ENCODE results near the gene SLC7A4.

SLC7A4 gene

DNA sequence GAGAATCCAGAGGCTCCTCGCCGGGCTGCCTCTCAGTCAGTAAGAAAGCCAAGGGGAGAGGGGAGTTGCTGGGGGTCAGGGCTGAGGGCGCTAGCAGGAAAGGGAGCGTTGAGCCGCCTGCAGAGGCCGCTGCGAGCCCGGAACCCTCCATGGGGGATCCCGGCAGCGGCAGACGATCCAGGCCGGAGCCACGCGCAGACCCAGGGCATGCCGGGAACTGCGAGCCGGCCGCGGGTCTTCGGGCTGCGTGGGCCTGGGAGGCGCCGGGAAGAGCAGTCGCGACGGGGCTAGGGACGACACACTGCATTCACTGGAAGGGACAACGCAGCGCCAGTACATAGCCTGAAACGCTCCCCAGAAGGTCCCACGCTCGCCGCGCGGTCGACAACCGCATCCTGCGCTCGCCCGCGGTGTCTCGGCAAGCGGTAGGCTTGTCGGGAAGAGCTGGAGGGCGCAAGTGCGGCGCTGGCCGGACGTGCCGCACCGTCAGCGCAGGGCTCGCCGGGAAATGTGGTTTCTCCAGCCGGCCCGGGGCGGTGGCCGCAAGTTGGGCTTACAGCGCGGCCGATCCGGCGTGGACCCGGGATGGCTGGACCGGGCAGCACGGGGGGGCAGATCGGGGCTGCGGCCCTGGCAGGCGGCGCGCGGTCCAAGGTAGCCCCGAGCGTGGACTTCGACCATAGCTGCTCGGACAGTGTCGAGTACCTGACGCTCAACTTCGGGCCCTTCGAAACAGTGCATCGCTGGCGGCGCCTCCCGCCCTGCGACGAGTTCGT lies 50.4 kb downstream of the SLC7A4 start, which contains the start of gene LZTR1:
TSS of gene LZTR1 (plus strand) at position 511 of the 776 bp plus-strand sequence. CDS start at position 586, 75 bp downstream.
- peak; percentile 37 to 66 (median 60) for DNase-seq

DNA sequence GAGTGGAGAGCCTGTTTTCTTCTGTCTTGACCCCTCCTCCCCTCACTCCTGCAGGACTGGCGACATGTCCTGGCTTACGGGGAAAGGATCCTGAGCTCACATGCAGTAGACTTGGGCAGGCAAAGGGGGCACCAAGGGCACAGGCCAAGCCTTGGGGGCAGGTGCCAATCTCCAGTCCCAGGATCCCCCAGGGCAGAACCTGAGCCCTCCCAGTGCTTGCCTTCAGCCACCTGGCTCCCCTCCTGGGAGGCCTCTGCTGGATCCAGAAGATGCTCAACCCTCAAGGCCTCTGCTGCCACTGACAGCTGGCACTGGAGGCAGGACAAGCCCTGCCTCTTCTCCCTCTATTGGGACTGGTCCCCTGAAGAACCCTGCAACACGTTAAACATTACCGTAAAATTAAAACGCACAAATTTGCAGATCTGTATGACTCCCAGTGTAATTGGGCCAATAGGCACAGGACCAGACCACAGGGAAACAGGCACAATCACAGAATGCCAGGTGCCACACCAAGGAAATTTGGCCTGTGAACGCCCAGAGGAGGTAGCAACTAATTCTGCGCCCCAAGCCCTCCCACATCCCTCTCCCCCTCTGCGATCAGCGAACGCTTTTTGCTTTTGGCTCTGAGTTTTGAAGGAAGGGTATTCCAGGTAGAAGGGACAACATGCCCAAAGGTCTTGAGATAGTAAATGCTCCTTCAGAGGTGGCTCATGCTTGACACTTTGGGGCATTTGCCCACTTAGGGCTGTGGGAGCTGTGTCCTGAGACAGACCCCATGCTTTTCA lies 51.2 kb downstream of the SLC7A4 start:
- DNase-seq = no peak

DNA sequence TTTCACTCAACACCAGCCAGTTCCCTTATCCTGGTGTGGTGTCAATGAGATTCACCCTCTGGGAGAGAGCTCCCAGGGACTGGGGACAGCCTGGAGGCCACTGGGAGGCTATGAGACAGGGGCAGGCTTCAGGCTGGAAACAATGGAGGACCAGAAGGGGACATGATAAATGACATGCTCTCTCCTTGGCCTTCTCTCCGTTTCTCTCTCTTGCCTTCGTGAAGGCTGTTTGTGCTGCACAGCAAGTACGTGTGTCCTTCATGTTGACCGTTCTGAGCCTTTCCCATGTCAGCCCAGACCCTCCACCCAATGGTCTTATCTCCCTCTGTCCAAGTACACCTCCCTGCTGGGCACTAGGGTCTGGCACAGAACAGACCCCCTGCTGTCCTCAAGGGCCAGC lies 51.8 kb downstream of the SLC7A4 start:
- DNase-seq = no peak

DNA sequence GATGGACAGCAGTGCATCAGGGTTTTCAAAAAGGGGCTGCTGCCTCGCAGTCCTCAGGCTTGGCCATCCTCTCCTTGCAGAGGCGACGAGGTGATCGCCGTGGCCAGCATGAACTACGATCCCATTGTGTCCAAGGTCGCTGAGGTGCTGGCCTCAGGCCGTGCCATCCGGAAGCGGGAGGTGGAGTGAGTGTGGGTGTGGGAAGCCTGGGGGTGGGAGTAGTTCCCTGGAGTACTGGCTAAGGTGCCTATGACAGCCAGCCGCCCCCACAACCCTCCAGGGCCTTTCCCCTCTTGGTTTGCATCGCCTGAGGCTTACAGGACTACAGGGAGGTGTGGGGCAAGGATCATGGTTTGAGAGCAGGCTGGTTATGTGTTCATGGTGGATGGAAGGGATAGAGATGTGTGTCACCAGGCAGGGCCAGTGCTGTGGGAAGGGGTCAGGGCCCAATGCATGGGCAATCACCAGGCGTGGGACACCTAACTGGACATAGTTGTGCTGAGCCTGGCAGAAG lies 52.4 kb downstream of the SLC7A4 start:
- DNase-seq = no peak

DNA sequence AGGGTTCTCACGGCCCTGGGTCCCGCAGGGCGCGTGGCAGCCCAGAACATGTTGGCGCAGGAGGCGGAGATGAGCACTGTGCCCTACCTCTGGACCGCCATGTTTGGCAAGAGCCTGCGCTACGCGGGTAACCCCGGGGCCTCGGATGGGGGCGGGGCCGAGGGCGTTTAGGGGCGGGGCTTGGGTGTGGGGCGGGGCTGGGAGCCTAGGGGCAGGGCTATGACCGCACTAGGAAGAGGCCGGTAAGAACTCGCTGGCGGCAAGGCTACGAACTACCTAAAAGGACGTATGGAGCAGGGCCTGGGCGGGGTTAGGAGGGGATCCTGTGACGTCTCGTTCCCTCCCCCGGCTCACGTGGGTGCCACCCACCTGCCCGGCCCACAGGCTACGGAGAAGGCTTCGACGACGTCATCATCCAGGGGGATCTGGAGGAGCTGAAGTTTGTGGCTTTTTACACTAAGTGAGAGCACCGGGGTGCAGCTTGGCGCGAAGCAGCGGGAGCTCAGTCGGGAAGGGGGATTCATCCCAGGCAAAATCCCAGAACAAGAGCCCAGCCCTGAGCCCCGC lies 53.0 kb downstream of the SLC7A4 start:
- DNase-seq = peak; percentile 53 to 74 (median 66)

All from stimulated activated naive CD4-positive, alpha-beta T cell (primary cell).